ENCODE data around the gene SLC5A6.
"Not testable (repeated sequence)": the region's sequence is repeated elsewhere in the genome, so short reads cannot be mapped to it uniquely, and the experiment has no call there.

SLC5A6 gene

GRCh38 chr2:27203741-27204140 lies 8.3 kb downstream of the SLC5A6 start:
- no peak for DNase-seq

GRCh38 chr2:27202854-27203253 lies 9.2 kb downstream of the SLC5A6 start:
- DNase-seq, result no peak

- DNase-seq, result no peak
Measured at GRCh38 chr2:27201675-27202074, 10.4 kb downstream of the SLC5A6 start.

GRCh38 chr2:27199241-27199640 lies 12.8 kb downstream of the SLC5A6 start:
- DNase-seq, result no peak

- no peak for DNase-seq
Measured at GRCh38 chr2:27198627-27199026, 13.4 kb downstream of the SLC5A6 start.

GRCh38 chr2:27198068-27198467 lies 14.0 kb downstream of the SLC5A6 start:
- DNase-seq, result not testable (repeated sequence)

GRCh38 chr2:27195799-27196198 lies 16.3 kb downstream of the SLC5A6 start:
- DNase-seq, result not testable (repeated sequence)

- DNase-seq, result peak; percentile 68
Measured at GRCh38 chr2:27194538-27195354, 17.3 kb downstream of the SLC5A6 start.

GRCh38 chr2:27191070-27191829 lies 20.8 kb downstream of the SLC5A6 start:
- peak; percentile 20 for DNase-seq

GRCh38 chr2:27189989-27190388 lies 22.1 kb downstream of the SLC5A6 start:
- no peak for DNase-seq

GRCh38 chr2:27186613-27187345 lies 25.3 kb downstream of the SLC5A6 start:
- DNase-seq, result no peak

GRCh38 chr2:27185331-27186026 lies 26.6 kb downstream of the SLC5A6 start:
- DNase-seq, result no peak

GRCh38 chr2:27184115-27184514 lies 28.0 kb downstream of the SLC5A6 start:
- DNase-seq, result no peak

GRCh38 chr2:27182346-27182745 lies 29.7 kb downstream of the SLC5A6 start:
- DNase-seq, result no peak

- no peak for DNase-seq
Measured at GRCh38 chr2:27179344-27180000, 32.6 kb downstream of the SLC5A6 start.

GRCh38 chr2:27178469-27178868 lies 33.6 kb downstream of the SLC5A6 start:
- DNase-seq, result no peak

- no peak for DNase-seq
Measured at GRCh38 chr2:27177441-27178351, 34.4 kb downstream of the SLC5A6 start.

- DNase-seq, result not testable (repeated sequence)
Measured at GRCh38 chr2:27175781-27176180, 36.3 kb downstream of the SLC5A6 start.

- no peak for DNase-seq
Measured at GRCh38 chr2:27175330-27175729, 36.7 kb downstream of the SLC5A6 start.

- DNase-seq, result no peak
Measured at GRCh38 chr2:27174638-27175037, 37.4 kb downstream of the SLC5A6 start.

GRCh38 chr2:27171351-27171848 lies 40.7 kb downstream of the SLC5A6 start:
- DNase-seq, result peak; percentile 70
